T-helper 1 cell (primary cell): ENCODE results near the gene CHST11.
"Not testable (repeated sequence)": the region's sequence is repeated elsewhere in the genome, so short reads cannot be mapped to it uniquely, and the experiment has no call there.

Experiments used
- DNase-seq, 5 donors: peaks; one replicate each; pipeline ENCODE4 v3.0.0-alpha.2; 2012 to 2020

The CHST11 gene

DNA sequence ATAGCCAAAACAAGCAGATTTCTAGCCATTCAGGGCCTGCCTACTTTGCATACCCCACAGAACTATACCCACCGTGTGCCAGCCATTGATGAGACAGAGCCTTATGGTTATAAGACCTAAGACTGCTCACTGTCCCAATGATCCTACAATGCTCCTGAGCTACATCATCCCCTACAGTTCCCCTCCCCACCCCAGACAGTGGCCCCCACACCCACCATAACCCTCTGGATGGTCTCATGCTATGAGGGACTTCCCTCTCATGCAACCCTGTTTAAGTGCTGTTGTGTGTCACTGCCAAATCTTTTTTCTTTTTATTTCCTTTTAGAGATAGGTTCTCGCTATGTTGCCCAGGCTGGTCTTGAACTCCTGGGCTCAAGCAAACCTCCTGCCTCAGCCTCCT, 75.9 kb downstream of the CHST11 start:
- DNase-seq = no peak

DNA sequence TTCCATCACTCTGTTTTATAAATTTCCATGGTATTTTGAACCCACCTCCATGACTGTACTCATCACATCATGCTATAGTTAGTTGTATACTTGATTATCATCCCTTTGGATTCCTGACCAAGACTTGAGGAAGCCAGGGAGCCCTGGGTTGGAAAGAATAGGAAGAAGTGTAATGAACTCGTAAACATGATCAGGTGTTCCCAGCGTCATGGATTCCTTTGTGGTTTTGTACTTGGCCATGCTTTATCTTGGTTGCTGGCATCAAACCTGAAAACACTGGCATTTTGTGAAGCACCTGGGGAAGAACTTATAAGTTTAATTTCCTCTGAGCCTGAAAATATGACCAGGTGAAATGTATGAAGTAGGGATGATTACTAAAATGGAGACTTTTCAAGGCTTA, 76.4 kb downstream of the CHST11 start:
- DNase-seq = no peak

DNA sequence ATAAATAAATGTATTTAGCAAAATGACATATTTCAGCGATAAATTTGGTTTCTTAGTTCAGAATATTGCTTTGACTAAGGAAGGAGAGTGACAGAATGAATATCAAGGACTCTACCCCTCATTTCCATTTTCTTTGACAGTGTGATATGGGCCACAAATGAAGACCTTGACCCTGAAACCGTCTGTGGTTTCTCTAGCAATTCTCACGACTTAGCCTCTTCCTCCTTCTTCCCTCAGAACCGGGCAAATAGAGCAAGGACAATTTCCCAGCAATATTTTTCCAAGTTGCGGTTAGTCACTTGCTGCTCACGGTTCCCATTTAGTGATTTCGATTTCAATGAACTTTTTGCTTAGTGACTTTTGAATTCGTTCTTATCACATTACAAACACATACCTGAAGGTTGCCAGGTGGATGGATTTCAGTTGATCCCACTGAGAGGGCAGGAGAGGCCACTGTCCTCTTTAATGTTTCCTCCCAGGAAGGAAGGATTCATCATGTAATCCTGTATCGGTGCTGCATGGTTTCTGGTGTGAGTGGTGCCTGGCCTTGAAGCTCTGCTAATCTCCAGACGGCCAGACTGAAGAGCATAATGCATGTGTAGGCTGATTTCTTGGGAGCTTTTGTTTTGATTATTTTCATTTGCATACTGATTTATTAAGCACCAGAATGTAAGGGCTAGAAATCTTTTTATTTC, 77.6 kb downstream of the CHST11 start:
- no peak for DNase-seq

DNA sequence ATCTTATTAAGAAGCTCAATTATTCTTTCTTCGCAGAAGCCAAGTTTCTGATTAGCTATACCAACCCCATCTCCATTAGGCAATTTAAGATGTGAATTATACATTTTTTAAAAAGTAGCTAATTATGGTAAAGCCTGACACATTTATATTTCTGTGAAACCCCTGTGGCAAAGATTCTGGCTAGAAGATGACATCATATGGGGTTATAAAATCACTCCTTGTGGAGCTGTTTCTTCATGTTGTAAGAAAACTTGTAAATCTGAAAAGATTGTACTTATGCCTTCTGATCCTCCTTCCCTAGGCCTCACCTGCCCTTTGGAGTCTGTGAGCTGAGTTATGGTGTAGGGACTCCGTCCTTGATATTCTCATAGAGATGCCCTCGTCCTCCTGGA, 78.1 kb downstream of the CHST11 start:
- DNase-seq = no peak

DNA sequence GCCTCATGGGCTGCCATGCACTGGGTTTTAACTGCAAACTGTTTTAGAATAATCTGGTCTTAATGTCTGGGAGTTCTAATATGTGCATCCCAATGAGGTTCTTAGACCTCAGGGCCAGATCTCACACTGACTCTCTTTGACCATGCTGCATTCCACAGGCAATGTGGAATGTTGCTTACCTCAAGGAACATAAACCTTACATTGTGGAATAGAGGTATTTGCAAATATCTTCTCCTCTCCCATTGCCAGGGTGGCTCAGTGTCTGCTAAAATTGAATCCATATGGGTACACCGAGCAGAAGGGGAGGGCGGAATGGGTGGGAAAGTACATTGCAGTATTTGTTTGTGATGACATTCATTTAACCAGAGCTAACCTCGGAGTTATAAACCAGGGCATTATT, 78.6 kb downstream of the CHST11 start:
- DNase-seq = no peak

DNA sequence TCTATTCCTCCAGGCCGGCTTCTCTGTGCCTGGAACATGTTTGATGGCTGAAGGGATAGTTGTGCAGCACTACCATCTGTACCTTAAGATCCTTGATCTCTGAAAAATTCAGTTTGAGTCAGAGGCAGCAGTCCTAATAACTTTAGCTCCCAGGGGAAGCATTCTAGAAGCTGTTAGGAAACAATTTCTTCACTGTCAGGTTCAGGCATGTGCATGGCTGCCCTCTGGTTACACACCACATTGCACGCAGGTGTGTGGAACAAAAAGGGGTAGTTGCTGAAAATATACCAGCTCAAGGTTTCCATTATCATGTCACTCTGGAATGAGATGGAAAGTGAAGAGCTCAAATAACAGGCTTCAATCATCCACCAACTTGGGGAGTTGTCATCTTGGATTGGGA, 80.1 kb downstream of the CHST11 start:
- DNase-seq = no peak

DNA sequence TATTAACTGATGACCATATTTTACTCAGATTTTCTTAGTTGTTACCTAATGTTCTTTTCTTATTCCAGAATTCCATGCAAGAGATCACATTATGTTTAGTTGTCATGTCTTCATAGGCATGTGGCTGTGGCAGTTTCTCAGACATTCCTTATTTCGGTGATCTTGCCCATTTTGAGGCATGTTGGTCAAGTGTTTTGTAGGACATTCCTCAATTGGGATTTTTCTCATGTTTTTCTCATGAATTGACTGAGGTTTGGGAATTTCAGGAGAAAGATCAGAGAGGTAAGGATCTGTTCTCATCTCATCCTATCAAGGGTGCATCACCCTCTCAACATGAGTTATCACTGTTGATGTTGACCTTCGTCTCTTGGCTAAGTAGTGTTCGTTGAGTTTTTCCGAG, 81.3 kb downstream of the CHST11 start:
- no peak for DNase-seq

DNA sequence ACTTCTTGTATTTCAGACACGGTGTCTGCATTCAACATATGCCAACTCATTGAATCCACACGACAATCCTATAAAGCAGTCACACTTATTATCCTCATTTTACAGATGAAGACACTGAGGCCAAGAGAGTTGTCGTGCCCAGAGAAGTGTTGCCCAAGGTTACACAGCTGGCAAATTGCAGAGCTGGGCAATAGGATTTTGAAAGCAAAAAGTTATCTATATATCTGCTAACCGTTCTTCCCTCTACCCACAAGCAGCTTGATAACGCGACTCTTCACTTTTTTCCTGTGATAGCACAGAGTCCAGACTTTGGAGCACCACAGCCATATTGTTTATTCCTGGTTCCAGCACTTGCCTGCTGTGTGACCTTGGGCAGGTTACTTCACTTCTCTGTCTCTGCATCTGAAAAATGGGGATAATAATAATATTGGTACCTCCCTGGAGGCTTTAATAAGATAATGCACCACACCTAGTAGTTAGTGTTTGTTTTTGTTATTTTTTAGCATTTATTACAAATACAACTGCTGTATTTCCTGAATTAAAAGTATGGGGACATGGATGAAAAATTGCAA, 82.2 kb downstream of the CHST11 start:
- DNase-seq = no peak

DNA sequence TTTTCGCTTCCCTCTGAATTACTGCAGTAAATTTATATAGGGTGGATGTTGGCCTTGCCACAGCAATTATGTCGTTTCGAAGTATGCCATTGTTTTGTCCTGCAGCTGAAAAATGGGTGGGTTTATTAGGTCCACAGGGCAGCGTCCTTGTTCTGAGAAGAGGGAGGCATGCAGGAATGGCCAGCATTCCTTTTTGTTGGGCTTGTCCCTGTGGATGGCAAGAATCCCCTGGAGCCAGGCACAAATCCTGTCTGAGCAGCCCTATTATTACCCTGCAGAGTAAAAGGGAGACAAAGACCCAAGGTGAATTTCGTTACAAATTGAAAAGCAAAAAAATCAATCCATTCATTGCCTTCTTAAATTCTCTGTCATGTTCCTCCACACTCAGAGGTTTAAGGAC, 88.1 kb downstream of the CHST11 start:
- no peak for DNase-seq

DNA sequence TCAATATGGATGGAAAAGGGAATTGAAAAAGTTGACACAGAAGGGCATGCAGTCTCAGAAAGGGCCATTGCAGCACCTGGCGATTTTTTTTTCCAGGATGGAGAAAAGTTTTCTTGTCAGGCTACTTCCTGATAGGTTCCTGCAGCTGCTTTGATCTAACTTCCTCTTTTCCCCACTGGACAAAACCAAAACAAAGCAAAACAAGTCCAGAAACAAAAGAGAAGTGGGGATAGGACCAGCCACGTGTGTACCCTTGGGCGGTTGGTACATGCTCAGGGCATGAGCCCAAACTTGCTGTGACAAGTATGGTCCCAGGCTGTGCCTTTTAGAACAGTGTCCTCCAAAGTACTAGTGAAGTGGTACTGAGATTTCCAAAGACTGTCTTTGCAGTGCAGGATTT, 89.8 kb downstream of the CHST11 start:
- DNase-seq = no peak

DNA sequence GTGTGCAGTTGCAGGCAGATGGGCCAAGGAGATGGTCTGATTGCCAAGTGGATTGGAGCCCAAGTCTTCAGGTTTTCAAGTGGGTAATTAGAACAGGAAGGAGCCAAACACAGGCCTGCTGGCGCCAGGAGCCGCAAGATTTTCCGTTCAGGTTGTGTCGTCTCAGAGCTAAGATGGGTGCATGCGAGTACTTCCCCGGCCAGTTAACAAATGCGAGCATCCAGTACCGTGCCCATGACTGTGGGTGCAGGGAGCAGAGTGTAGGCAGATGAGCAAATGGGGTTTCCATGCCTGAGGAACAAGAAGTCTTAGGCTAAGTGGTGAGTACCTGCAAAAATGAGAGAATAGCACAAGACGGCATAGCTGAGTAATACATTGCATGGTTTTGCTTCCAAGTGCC, 90.5 kb downstream of the CHST11 start:
- no peak for DNase-seq

DNA sequence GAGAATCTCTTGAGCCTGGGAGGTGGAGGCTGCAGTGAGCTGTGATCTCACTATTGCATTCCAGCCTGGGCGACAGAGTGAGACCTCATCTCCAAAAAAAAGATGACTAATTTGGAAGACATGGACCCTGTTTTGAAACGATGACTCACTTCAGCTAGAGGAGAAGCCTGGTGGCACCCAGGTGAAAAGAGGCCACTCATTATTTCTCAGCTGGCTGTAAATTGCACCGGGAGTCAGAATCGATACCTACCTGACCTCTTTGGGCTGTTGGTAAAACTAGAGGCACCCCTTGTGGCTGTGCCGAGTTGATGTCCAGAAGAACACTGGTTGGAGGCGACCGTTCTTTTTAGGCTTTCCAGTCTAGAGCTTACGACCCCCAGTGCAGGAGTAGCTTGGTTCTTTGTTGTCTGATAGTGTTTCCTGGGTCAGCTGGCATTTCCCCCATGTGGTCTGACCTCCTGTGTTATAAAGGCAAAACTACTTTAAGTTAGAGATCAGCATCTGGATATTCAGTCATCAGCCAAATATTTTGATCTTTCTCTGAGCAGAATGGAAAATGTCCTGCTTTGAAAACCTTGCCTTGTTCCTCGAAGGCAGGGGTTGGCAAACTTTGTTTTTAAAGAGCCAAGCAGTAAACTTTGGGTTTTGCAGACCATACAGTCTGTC, 93.2 kb downstream of the CHST11 start:
- DNase-seq = no peak

DNA sequence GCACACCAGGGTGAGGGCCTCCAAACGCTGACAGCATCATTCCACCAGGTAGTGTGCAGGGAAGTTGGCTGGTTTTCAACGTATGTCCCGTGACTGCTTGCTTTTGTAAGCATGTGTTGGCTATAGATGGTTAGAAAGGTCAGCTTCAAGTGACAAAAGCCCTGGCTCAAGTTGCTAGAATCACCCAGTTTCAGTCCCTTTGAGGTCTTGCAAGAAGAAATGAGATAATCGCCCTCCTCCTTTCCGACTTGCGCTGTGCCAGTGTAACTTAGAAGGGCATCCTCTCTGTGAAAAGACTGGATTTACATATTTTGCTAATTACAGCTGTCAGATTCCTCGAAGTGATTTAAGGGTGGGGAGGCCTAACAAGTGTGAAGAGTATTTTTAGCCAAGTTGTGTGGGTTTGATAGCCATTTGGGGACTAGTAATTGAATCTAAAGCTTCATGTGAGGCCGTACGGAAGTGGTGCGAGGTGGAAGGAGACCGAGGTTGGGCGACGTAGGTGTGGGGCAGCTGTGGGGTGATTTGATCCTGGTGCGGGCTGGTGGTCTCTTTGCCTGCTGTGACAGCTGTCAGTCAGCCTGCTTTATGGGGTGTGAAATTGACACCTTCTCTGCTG, 94.7 kb downstream of the CHST11 start:
- DNase-seq = no peak

DNA sequence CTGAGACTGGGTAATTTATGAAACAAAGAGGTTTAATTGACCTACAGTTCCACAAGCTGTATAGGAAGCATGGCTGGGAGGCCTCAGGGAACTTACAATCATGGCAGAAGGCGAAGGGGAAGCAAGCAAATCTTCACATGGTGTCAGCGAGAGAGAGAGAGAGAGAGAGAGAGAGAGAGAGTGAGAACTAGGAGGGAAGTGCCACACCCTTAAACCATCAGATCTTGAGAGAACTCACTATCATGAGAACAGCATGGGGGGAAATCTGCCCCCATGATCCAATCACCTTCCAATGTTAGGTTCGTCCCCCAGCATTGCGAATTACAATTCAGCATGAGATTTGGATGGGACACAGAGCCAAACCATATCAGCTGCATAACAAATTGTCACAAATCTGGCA, 96.7 kb downstream of the CHST11 start:
- DNase-seq = no peak

DNA sequence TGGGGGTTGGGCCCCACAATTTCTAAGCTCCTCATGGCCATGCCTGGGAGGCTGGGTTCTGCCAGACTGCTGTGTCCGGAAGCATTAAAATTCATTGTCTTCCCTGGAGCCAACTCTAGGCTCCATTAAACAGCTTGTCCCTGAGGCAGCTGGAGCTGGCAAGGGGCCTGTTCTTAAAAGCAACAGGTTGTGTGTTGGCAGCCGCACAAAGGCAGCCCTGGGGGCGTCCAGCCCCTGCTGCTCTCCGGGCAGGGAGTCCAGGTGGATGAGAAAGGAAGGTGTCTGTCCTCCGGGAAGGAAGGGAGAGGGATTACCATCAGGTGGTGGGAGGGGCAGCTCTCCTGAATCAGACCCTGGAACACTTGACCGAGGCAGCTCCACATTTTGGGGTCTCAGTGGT, 98.9 kb downstream of the CHST11 start:
- DNase-seq = no peak

DNA sequence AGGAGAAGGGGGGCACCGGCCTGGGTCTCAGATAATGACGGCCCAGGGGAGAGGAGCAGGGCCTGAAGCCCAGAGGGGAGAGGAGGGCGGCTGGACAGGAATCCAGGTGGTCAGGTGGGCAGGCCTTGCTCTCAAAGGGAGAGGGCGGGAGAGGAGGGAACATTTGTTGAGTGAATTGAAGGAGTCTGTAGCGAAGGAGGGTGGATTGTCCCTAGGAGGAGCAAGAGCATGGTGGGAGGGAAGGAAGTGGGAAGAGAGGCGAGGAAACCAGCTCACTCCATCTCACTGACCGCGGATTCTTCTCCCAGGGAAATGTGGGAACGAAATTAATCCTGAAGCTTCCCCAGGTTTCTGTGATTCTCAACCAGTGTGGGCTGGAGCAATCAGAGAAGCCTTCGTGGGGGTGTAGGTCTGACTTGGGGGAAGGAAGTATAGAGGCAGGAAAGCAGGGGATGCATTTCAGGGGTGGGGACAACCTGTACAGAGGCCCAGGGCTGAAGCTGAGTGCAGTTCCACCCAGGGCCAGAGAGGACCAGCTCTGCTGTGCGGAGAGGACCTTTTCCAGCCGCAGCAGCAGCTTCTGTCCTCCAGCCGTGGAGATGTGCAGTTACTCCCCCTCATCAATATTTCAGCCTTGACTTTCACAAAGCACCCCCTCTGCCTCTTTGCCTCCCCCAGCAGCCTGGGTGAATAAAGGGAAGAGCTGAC, 100.9 kb downstream of the CHST11 start:
- DNase-seq = no peak

DNA sequence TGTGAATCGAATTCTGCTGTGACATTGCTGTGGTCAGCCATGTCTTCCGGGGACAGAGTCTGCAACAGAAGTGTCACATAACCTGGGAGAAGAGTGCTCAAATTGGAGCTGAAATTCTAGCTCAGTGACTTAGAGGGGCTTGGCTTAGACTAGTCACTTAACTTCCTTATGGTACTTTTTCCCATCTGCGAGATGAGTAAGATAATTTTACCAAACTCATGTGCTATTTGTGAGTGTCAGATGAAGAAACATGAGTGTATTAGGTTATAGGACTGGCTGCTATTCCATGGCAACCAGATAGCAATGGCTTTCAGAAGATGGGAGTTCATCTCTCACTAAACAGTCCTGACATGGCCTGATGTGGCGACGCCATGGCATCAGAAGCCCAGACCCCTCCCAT, 104.1 kb downstream of the CHST11 start:
- DNase-seq = no peak

DNA sequence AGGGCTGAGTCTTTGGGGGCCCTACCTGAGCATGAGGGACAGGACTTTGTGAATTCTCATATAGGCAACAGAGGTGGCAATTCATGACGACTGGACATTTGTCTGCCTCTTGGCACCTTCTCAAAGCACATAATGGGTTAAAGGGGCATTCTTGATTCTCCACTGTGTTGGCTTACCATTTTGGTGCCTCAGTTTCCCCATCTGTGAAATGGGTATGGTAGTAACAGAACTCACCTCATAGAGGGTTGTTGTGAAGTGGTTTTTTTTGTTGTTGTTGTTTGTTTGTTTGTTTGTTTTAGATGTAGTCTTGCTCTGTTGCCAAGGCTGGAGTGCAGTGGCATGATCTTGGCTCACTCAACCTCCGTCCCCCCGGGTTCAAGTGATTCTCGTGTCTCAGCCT, 106.0 kb downstream of the CHST11 start:
- no peak for DNase-seq

DNA sequence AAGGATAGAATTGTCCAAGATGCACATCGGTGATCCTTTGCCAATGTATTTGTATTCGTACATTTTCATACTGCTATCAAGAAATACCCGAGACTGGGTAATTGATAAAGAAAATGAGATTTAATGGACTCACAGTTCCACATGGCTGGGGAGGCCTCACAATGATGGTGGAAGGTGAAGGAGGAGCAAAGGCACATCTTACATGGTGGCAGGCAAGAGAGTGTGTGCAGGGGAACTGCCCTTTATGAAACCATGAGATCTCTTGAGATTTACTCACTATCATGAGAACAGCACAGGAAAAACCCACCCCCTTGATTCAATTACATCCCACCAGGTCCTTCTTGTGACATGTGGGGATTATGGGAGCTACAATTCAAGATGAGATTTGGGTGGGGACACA, 107.9 kb downstream of the CHST11 start:
- not testable (repeated sequence) for DNase-seq

DNA sequence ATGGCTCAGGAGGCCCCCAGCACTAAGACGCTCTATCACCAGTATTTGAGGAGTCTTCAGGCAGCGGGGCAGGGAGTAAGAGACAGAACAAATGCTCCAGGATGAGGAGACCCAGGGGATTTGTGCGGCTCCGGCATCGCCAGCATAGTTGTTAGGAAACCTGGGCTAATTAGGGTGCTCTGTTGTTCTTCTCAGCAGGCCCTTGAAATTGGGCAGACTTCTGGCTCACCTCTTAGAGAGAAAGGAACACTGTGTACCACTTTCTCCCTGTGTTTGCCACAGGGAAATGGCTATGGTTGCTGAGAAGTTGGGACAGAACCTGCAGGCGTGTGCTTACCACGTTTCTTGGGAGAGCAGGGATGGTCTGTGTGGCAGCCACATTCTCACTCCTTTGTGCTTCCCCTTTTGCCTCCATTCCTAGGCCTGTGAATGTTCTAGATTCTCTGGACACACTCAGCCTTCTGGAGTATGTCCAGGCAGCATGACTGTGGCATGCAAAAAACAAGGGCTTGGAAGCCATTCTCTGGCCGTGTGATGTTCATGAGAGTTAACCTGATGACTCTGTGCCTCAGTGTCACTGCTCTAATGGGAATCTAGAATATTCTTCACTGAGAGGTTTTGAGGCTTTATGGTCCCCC, 109.0 kb downstream of the CHST11 start:
- no peak for DNase-seq

DNA sequence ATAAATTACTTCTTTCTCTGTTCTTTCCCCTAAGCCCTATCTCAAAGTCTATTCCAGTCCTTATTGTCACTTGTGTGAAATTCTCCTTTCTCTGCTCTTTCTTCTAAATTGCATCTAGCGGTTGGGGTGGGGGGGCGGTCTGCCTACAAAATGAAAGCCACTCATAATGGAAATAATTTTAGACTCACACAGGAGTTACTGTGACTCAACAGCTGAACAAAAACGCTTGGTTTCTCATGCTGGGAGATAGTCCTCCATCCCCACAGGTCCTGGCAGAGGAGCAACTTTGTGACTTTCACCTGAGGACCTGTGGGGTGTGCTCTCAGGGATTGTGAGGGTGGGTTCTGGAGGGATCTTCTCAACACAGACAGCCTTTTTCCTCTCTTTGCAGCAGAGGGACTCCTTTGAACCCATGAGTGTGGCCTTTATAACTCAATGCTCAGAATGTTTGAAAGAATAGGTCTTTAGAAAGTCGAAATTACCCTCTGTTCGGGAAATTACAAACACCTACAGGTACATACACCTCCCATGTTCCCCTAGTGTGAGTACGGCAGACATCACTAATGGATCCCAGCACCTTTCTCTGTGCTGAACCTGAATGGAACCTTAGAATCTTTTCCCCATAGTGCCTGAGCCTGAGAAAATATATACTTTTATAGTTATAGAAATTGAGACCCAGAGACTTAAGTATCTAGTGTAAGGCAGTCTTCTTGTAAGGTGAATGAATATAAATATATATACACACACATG, 109.7 kb downstream of the CHST11 start:
- no peak for DNase-seq

DNA sequence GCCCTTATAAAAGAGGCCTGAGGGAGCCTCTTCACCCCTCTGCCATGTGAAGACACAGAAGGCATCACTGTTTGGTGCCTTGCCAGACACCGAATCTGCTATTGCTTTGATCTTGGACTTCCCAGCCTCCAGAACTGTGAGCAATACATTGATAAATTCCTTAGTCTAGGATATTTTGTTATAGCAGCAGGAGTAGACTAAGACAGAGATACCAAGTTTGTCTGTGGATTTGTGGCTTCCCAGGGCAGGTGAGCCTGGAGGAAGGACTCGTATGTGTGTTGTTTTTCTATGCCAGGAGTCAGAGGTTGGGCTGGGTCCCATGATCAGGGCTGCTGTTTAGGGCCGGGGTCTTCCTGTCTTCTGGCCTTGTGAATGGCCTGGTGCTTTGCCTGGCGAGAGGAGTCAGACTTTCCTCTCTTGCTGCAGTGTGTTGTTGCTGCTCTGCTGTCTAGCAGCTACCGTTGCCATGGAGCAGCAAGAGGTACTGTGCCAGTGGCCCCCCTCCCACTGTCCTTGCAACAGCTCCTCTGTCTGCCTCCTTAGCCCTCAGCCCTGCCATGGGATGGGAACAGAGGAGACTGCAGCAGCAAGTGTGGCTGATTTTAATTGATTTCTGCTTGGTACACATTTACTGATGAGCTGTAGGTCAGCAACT, 111.2 kb downstream of the CHST11 start:
- DNase-seq = no peak
